GM12878 (cell line): ENCODE measurements around the gene ALDH3B2. TPM values are rescaled to one million over a fixed set of nuclear protein-coding genes. Genes with fewer than 3 reads are reported as not detected.

Experiments used
- ATAC-seq: fragments of 200-7000 bp; cut with Tn5 transposase; 3 replicates; pipeline ENCODE4 v1.9.1; 2020; ENCODE audit warnings: mild to moderate bottlenecking, moderate library complexity
- BruUV-seq: library from RNA; stranded (reverse); fragments of 400-500 nt; replicated peaks from 2 replicates; lab custom pipeline; 2021; lab: Mats Ljungman, UMichigan
- CTCF ChIA-PET: fragments of 300-600 bp; sonication (Branson Sonifier 250); formaldehyde crosslinking; extraction: SDS; loops from one replicate; lab custom pipeline; 2021; ENCODE audit warnings: inconsistent platforms; lab: Yijun Ruan, JAX
- POLR2A ChIA-PET: fragments of 350-600 bp; formaldehyde crosslinking; extraction: SDS; loops from one replicate; lab custom pipeline; 2021; ENCODE audit warnings: inconsistent platforms; lab: Charles Lee
- RAD21 ChIA-PET: fragments of 300-600 bp; sonication (Branson Sonifier 250); formaldehyde crosslinking; loops from one replicate; lab custom pipeline; 2023; ENCODE audit warnings: antibody characterized with exemption; ENCODE audit not compliant: unreplicated experiment; lab: Charles Lee
- SMC1A ChIA-PET: fragments of 300-600 bp; sonication (Branson Sonifier 250); formaldehyde crosslinking; loops from one replicate; lab custom pipeline; 2023; ENCODE audit not compliant: unreplicated experiment, uncharacterized antibody; lab: Charles Lee
- DNase-seq: peaks from one replicate; pipeline ENCODE4 v3.0.0-alpha.2; 2011; ENCODE audit warnings: low read depth, low spot score
- FAIRE-seq: peaks from 3 replicates; lab custom pipeline; 2011; peaks lifted over from hg19 to GRCh38; lab: Jason Lieb, UNC
- H2AFZ ChIP-seq: 2 replicates; pipeline ENCODE4 v1.6.0; 2011; ENCODE audit warnings: low read depth, low read length, control low read depth; ENCODE audit not compliant: control insufficient read depth
- H3K27ac ChIP-seq: 2 replicates; pipeline ENCODE4 v1.5.1; 2011; ENCODE audit warnings: control low read depth; ENCODE audit not compliant: control insufficient read depth, insufficient read depth
- H3K27me3 ChIP-seq, 2 experiments: replicated peaks in 1 of 2; 2 replicates each; pipeline versions ENCODE4 v1.6.0 to v1.6.1; 2011; ENCODE audit warnings: low read length in 1 of 2; ENCODE audit not compliant: control insufficient read depth in 2 of 2, insufficient read depth in 2 of 2
- H3K36me3 ChIP-seq, 2 experiments: 2 replicates each; pipeline ENCODE4 v1.5.1; 2011; ENCODE audit warnings: low read length in 1 of 2; ENCODE audit not compliant: control insufficient read depth in 2 of 2, insufficient read depth in 2 of 2
- H3K4me1 ChIP-seq: 2 replicates; pipeline ENCODE4 v1.6.1; 2011; ENCODE audit warnings: mild to moderate bottlenecking, low read length, moderate library complexity, mixed read lengths; ENCODE audit not compliant: control insufficient read depth, insufficient read depth
- H3K4me2 ChIP-seq: 2 replicates; pipeline ENCODE4 v1.6.0; 2011; ENCODE audit warnings: control low read depth; ENCODE audit not compliant: control insufficient read depth, insufficient read depth
- H3K4me3 ChIP-seq: fragments of 200-600 bp; sonication (generic); 2 replicates; pipeline ENCODE4 v1.5.1; 2016
- H3K79me2 ChIP-seq: 2 replicates; pipeline ENCODE4 v1.6.0; 2011; ENCODE audit warnings: low read length; ENCODE audit not compliant: control insufficient read depth, insufficient read depth
- H3K9ac ChIP-seq: 2 replicates; pipeline ENCODE4 v1.8.0; 2011; ENCODE audit warnings: low read length, control low read depth, mixed read lengths; ENCODE audit not compliant: control insufficient read depth, insufficient read depth
- H3K9me3 ChIP-seq: replicated peaks from 3 replicates; pipeline ENCODE4 v1.5.1; 2011; ENCODE audit warnings: mild to moderate bottlenecking, low read length; ENCODE audit not compliant: control insufficient read depth, insufficient read depth
- H4K20me1 ChIP-seq: 2 replicates; pipeline ENCODE4 v1.6.0; 2011; ENCODE audit not compliant: control insufficient read depth, insufficient read depth
- CHD4 ChIP-seq: fragments of 200-600 bp; sonication (generic); IDR thresholded peaks from 2 replicates; pipeline ENCODE4 v1.6.1; 2016; ENCODE audit warnings: mild to moderate bottlenecking
- CUX1 ChIP-seq: IDR thresholded peaks from 2 replicates; pipeline ENCODE4 v1.6.1; 2012; ENCODE audit warnings: improper control_type of control experiment, low read depth, low read length; ENCODE audit not compliant: insufficient replicate concordance
- HSF1 ChIP-seq: fragments of 150-350 bp; IDR thresholded peaks from 2 replicates; pipeline ENCODE4 v1.6.1; 2014; ENCODE audit warnings: mild to moderate bottlenecking, low read depth, low read length
- NRF1 ChIP-seq: conservative IDR thresholded peaks from 2 replicates; pipeline ENCODE4 v1.6.1; 2011; ENCODE audit warnings: mild to moderate bottlenecking, low read depth, low read length, improper control_type of control experiment
- PBX3 ChIP-seq: IDR thresholded peaks from 2 replicates; pipeline ENCODE4 v1.6.1; 2011; ENCODE audit warnings: mild to moderate bottlenecking, low read depth, low read length, moderate library complexity; ENCODE audit not compliant: insufficient replicate concordance
- RAD21 ChIP-seq: IDR thresholded peaks from 2 replicates; pipeline ENCODE4 v1.6.1; 2011; ENCODE audit warnings: mild to moderate bottlenecking, low read depth, low read length, moderate library complexity; ENCODE audit not compliant: insufficient read depth
- ZNF217 ChIP-seq: fragments of 450-650 bp; IDR thresholded peaks from 2 replicates; pipeline ENCODE4 v1.6.1; 2017; ENCODE audit warnings: antibody characterized with exemption, mild to moderate bottlenecking
- WGBS: methylation state at CpG from one replicate; pipeline ENCODE4 v1.1.6; 2016; ENCODE audit warnings: low lambda C conversion rate; ENCODE audit not compliant: insufficient replicate concordance, insufficient coverage; ENCODE audit errors: missing lambda C conversion rate; 5-methylcytosine and 5-hydroxymethylcytosine counted together
- in situ Hi-C: fragments of 300-500 bp; cut with MboI; formaldehyde crosslinking; loops from 9 replicates; pipeline ENCODE4 v1.14.3; 2018; ENCODE audit warnings: mixed read lengths
- intact Hi-C: fragments of 100-400 bp; cut with micrococcal nuclease; formaldehyde crosslinking; loops from one replicate; pipeline ENCODE4 v1.14.2; 2022; ENCODE audit not compliant: unreplicated experiment
- polyA plus RNA-seq, 11 experiments: library from polyadenylated mRNA; depleted of rRNA in 4 of 11; unstranded in 6 of 11; stranded (reverse) in 5 of 11; fragments of >200 nt; fragmentation: Nextera tagmentation in 4 of 11; fragmentation: Illumina TruSeq in 1 of 11; extraction: Ambion mirVana in 4 of 11; extraction: Trizol in 1 of 11; gene quantifications; 1 replicate in 1 of 11; 2 replicates in 10 of 11; pipeline versions ENCODE4 v1.2.1 to v1.2.3, GENCODE V29; 2011 to 2016; ENCODE audit warnings: inconsistent platforms in 2 of 11, missing spikeins in 2 of 11, low read depth in 1 of 11
- total RNA-seq, 4 experiments: library from RNA; depleted of rRNA in 3 of 4; stranded (reverse); fragments of >200 nt in 3 of 4; fragmentation: Illumina TruSeq in 1 of 4; extraction: Trizol in 1 of 4; gene quantifications; 2 replicates each; pipeline versions ENCODE4 v1.2.1 to v1.2.3, GENCODE V29; 2013 to 2021

Gene ALDH3B2
- total and polyA plus RNA-seq, 10 of the 15 experiments (the other 5 are each of a cell fraction or from before 2014, with no cell fraction given): 0.09 to 0.17 TPM; not detected in 8

- TF ChIP-seq PBX3: no peak
- POLR2A ChIA-PET: no interaction called here
Observed at GRCh38 chr11:67699521-67699920, 25.1 kb upstream of the ALDH3B2 start.

GRCh38 chr11:67698247-67698646 is 23.8 kb upstream of the ALDH3B2 start:
- Histone ChIP-seq H3K36me3 (no peaks in the 10 kb centered on the region), H3K4me1 (no peaks in the 10 kb centered on the region), H4K20me1 (no peaks in the 10 kb centered on the region), H3K79me2 (no peaks in the 10 kb centered on the region), H3K9ac (no peak overlapping the region), H3K4me3 (no peak overlapping the region), H2AFZ (no peak overlapping the region), H3K4me2 (no peak overlapping the region), H3K27ac (no peak overlapping the region), H3K9me3 (no peaks in the 10 kb centered on the region), H3K27me3 (peaks cover 1 to 3% of the 10 kb centered on the region in 2 experiments; a peak in 2 of 4 replicates)
- CTCF ChIA-PET: interaction anchor here (0.8 kb wide), 1 partner anchor 35 kb away, joined by 3 read pairs; no protein-coding TSS in a partner anchor
- POLR2A ChIA-PET: no interaction called here
- SMC1A ChIA-PET: interaction anchor here (1.0 kb wide), 1 partner anchor 53 kb away, joined by 3 read pairs; no protein-coding TSS in a partner anchor
- WGBS: 29% methylated on average over 6 of the region's 6 CpGs
- in situ Hi-C loops: no loop called here
- FAIRE-seq (no peak), ATAC-seq (peak; percentile 88), DNase-seq (no peak)
- no TSS peak for BruUV-seq
- RAD21 ChIA-PET: interaction anchor here (1.1 kb wide), 1 partner anchor 142 kb away, joined by 3 read pairs; no protein-coding TSS in a partner anchor
- intact Hi-C loops: no loop called here
- no peak for TF ChIP-seq NRF1
- TF ChIP-seq ZNF217: no peak
- no peak for TF ChIP-seq CUX1
- TF ChIP-seq RAD21: peak; percentile 26; the same call in 1 of the 2 replicates
- no peak for TF ChIP-seq HSF1
- TF ChIP-seq CHD4: no peak

More at GRCh38 chr11:67699521-67699920, 25.1 kb upstream of the ALDH3B2 start:
- Histone ChIP-seq H3K27me3 (peaks cover 1 to 3% of the 10 kb centered on the region in 2 experiments; a peak in 2 of 4 replicates), H3K9me3 (no peaks in the 10 kb centered on the region), H3K27ac (no peak overlapping the region), H4K20me1 (no peaks in the 10 kb centered on the region), H3K4me2 (no peak overlapping the region), H3K36me3 (no peaks in the 10 kb centered on the region), H3K79me2 (no peaks in the 10 kb centered on the region), H2AFZ (no peak overlapping the region), H3K4me3 (no peak overlapping the region), H3K4me1 (no peaks in the 10 kb centered on the region), H3K9ac (no peak overlapping the region)
- 47% methylated on average over 10 of the region's 10 CpGs for WGBS
- intact Hi-C loops (no loop called here), in situ Hi-C loops (no loop called here)
- ATAC-seq (no peak), DNase-seq (no peak), FAIRE-seq (no peak)
- SMC1A ChIA-PET: no interaction called here
- CTCF ChIA-PET: interaction anchor here (1.0 to 1.6 kb wide), 2 partner anchors 8 to 71 kb away, joined by 3 to 6 read pairs; no protein-coding TSS in a partner anchor
- RAD21 ChIA-PET: no interaction called here
- BruUV-seq: no TSS peak
